Measurements from ENCODE around the gene NEXMIF.
"Not testable (repeated sequence)": the region's sequence is repeated elsewhere in the genome, so short reads cannot be mapped to it uniquely, and the experiment has no call there.

Gene NEXMIF

GRCh38 chrX:74788545-74789086, 136.6 kb downstream of the NEXMIF start:
- no peak for DNase-seq

GRCh38 chrX:74784629-74785028, 140.6 kb downstream of the NEXMIF start:
- no peak for DNase-seq

GRCh38 chrX:74781507-74782034, 143.7 kb downstream of the NEXMIF start:
- DNase-seq, result no peak

GRCh38 chrX:74779175-74779574, 146.1 kb downstream of the NEXMIF start:
- DNase-seq, result no peak

GRCh38 chrX:74774988-74775387, 150.3 kb downstream of the NEXMIF start:
- DNase-seq, result no peak

GRCh38 chrX:74736450-74736849, 188.8 kb downstream of the NEXMIF start:
- no peak for DNase-seq

GRCh38 chrX:74705269-74705668, 220.0 kb downstream of the NEXMIF start:
- DNase-seq, result no peak

GRCh38 chrX:74701343-74701742, 223.9 kb downstream of the NEXMIF start:
- not testable (repeated sequence) for DNase-seq

GRCh38 chrX:74684466-74684865, 240.8 kb downstream of the NEXMIF start:
- no peak for DNase-seq
